Astrocyte (in vitro differentiated cells and primary cell): ENCODE data around the gene OR2AP1. TPM values are rescaled to one million over a fixed set of nuclear protein-coding genes. Genes with fewer than 3 reads are reported as not detected.

Experiments
- DNase-seq: peaks from one replicate; pipeline ENCODE4 v3.0.0-alpha.2; 2010; ENCODE audit warnings: low read depth
- FAIRE-seq: peaks from 2 replicates; lab custom pipeline; 2011; peaks lifted over from hg19 to GRCh38; lab: Jason Lieb, UNC
- H2AFZ ChIP-seq: 2 replicates; pipeline ENCODE4 v1.6.0; 2012; ENCODE audit warnings: low read depth, low read length, inconsistent platforms
- H3K27ac ChIP-seq: 2 replicates; pipeline ENCODE4 v1.5.1; 2011; ENCODE audit warnings: low read depth, low read length, inconsistent platforms
- H3K27me3 ChIP-seq: 2 replicates; pipeline ENCODE4 v1.6.0; 2011; ENCODE audit warnings: low read length, inconsistent platforms; ENCODE audit not compliant: insufficient read depth
- H3K36me3 ChIP-seq: 2 replicates; pipeline ENCODE4 v1.5.1; 2011; ENCODE audit warnings: low read length, inconsistent platforms; ENCODE audit not compliant: insufficient read depth
- H3K4me1 ChIP-seq: 2 replicates; pipeline ENCODE4 v1.5.1; 2011; ENCODE audit warnings: low read length, inconsistent platforms; ENCODE audit not compliant: insufficient read depth
- H3K4me2 ChIP-seq: 2 replicates; pipeline ENCODE4 v1.6.0; 2012; ENCODE audit warnings: low read length, inconsistent platforms
- H3K4me3 ChIP-seq: 2 replicates; pipeline ENCODE4 v1.5.1; 2011; ENCODE audit warnings: low read depth, mild to moderate bottlenecking, low read length, inconsistent platforms; ENCODE audit not compliant: insufficient read depth
- H3K79me2 ChIP-seq: 2 replicates; pipeline ENCODE4 v1.6.0; 2012; ENCODE audit warnings: mild to moderate bottlenecking, low read length, inconsistent platforms; ENCODE audit not compliant: insufficient read depth
- H3K9ac ChIP-seq: 2 replicates; pipeline ENCODE4 v1.6.0; 2012; ENCODE audit warnings: mild to moderate bottlenecking, low read length, inconsistent platforms
- H3K9me3 ChIP-seq: 2 replicates; pipeline ENCODE4 v1.5.1; 2012; ENCODE audit warnings: low read depth, mild to moderate bottlenecking, low read length, inconsistent platforms; ENCODE audit not compliant: insufficient read depth
- H4K20me1 ChIP-seq: 2 replicates; pipeline ENCODE4 v1.6.0; 2012; ENCODE audit warnings: low read length, inconsistent platforms; ENCODE audit not compliant: insufficient read depth
- H3K27ac Mint-ChIP-seq: one replicate; pipeline ENCODE4 v1.8.0; 2021; ENCODE audit warnings: mild to moderate bottlenecking, mixed read lengths; ENCODE audit not compliant: unreplicated experiment
- H3K27me3 Mint-ChIP-seq: one replicate; pipeline ENCODE4 v1.8.0; 2021; ENCODE audit warnings: low read depth, mixed read lengths; ENCODE audit not compliant: unreplicated experiment
- H3K36me3 Mint-ChIP-seq: one replicate; pipeline ENCODE4 v1.8.0; 2021; ENCODE audit warnings: low read depth, mixed read lengths; ENCODE audit not compliant: unreplicated experiment
- H3K4me1 Mint-ChIP-seq: one replicate; pipeline ENCODE4 v1.8.0; 2021; ENCODE audit warnings: low read depth, mixed read lengths; ENCODE audit not compliant: unreplicated experiment
- H3K4me3 Mint-ChIP-seq: one replicate; pipeline ENCODE4 v1.8.0; 2021; ENCODE audit warnings: mild to moderate bottlenecking, moderate library complexity, mixed read lengths; ENCODE audit not compliant: unreplicated experiment
- H3K9me3 Mint-ChIP-seq: one replicate; pipeline ENCODE4 v1.8.0; 2021; ENCODE audit warnings: mild to moderate bottlenecking, mixed read lengths; ENCODE audit not compliant: unreplicated experiment
- CTCF ChIP-seq: IDR thresholded peaks from 2 replicates; pipeline ENCODE4 v1.5.1; 2011; ENCODE audit warnings: low read depth, mild to moderate bottlenecking, inconsistent platforms, low read length, moderate library complexity; ENCODE audit not compliant: insufficient read depth
- EZH2 ChIP-seq: IDR thresholded peaks from 2 replicates; pipeline ENCODE4 v1.6.1; 2012; ENCODE audit warnings: mild to moderate bottlenecking, low read length, inconsistent platforms; ENCODE audit not compliant: insufficient read depth
- total RNA-seq: library from RNA; stranded (reverse); gene quantifications from 2 replicates; pipeline ENCODE4 v1.2.1, GENCODE V29; 2021

Gene OR2AP1
- total RNA-seq, 1 donor from 2014 or later: not detected

GRCh38 chr12:55607821-55608594 lies 35.7 kb downstream of the OR2AP1 start:
- Histone ChIP-seq H3K9me3 (no peaks in the 10 kb centered on the region), H3K27ac (no peak overlapping the region), H3K9ac (no peak overlapping the region), H2AFZ (no peak overlapping the region), H3K36me3 (no peaks in the 10 kb centered on the region), H3K79me2 (no peaks in the 10 kb centered on the region), H3K4me1 (no peaks in the 10 kb centered on the region), H3K4me2 (no peak overlapping the region), H3K4me3 (no peak overlapping the region), H3K27me3 (no peaks in the 10 kb centered on the region), H4K20me1 (no peaks in the 10 kb centered on the region)
- FAIRE-seq (no peak), DNase-seq (no peak)
- TF ChIP-seq EZH2 (no peak), CTCF (no peak)
- Mint-ChIP-seq H3K9me3 (no peaks in the 10 kb centered on the region), H3K36me3 (no peaks in the 10 kb centered on the region), H3K27me3 (no peaks in the 10 kb centered on the region), H3K4me1 (no peaks in the 10 kb centered on the region), H3K4me3 (no peak overlapping the region), H3K27ac (no peak overlapping the region)

- no peaks in the 10 kb centered on the region for H3K36me3 Mint-ChIP-seq
Measured at GRCh38 chr12:55610598-55610997, 38.3 kb downstream of the OR2AP1 start.

More at GRCh38 chr12:55610598-55610997, 38.3 kb downstream of the OR2AP1 start:
- Histone ChIP-seq H3K4me3 (no peak overlapping the region), H3K4me2 (no peak overlapping the region), H3K36me3 (no peaks in the 10 kb centered on the region), H3K27ac (no peak overlapping the region), H3K9me3 (no peaks in the 10 kb centered on the region), H4K20me1 (no peaks in the 10 kb centered on the region), H3K9ac (no peak overlapping the region), H3K79me2 (no peaks in the 10 kb centered on the region), H2AFZ (no peak overlapping the region), H3K27me3 (no peaks in the 10 kb centered on the region), H3K4me1 (no peaks in the 10 kb centered on the region)
- no peak for TF ChIP-seq CTCF
- TF ChIP-seq EZH2: no peak
- H3K4me3 Mint-ChIP-seq: no peak overlapping the region
- no peaks in the 10 kb centered on the region for H3K4me1 Mint-ChIP-seq
- H3K27ac Mint-ChIP-seq: no peak overlapping the region
- DNase-seq: no peak
- no peak for FAIRE-seq
- H3K27me3 Mint-ChIP-seq: no peaks in the 10 kb centered on the region
- peaks cover 5% of the 10 kb centered on the region for H3K9me3 Mint-ChIP-seq
